Liver (tissue), 9 donors: ENCODE data around the gene PROKR1. TPM values are rescaled to one million over a fixed set of nuclear protein-coding genes. Genes with fewer than 3 reads are reported as not detected.

ENCODE experiments used
- DNase-seq: peaks from one replicate; pipeline ENCODE4 v3.0.0-alpha.2; 2017; ENCODE audit warnings: low spot score
- H3K27ac ChIP-seq, 2 donors: one replicate each; pipeline ENCODE4 v1.7.0; 2013; ENCODE audit warnings: inconsistent platforms in 2 of 2, low read length in 2 of 2, control low read depth in 1 of 2, low read depth in 1 of 2, mild to moderate bottlenecking in 1 of 2
- H3K27me3 ChIP-seq, 4 donors: one replicate each; pipeline versions ENCODE4 v1.6.1 to v1.7.0; 2013; ENCODE audit warnings: low read length in 3 of 4, inconsistent platforms in 1 of 4, mild to moderate bottlenecking in 1 of 4, moderate library complexity in 1 of 4; ENCODE audit not compliant: control insufficient read depth in 4 of 4, insufficient read depth in 4 of 4
- H3K36me3 ChIP-seq, 4 donors: one replicate each; pipeline versions ENCODE4 v1.6.1 to v1.7.0; 2013; ENCODE audit warnings: low read length in 3 of 4, mild to moderate bottlenecking in 3 of 4, low read depth in 1 of 4, moderate library complexity in 1 of 4; ENCODE audit not compliant: control insufficient read depth in 4 of 4, insufficient read depth in 3 of 4
- H3K4me1 ChIP-seq, 4 donors: one replicate each; pipeline versions ENCODE4 v1.6.1 to v1.7.0; 2013; ENCODE audit warnings: low read length in 3 of 4, mild to moderate bottlenecking in 3 of 4, moderate library complexity in 1 of 4; ENCODE audit not compliant: control insufficient read depth in 4 of 4, insufficient read depth in 4 of 4
- H3K4me3 ChIP-seq, 3 donors: one replicate each; pipeline versions ENCODE4 v1.6.1 to v1.7.0; 2013; ENCODE audit warnings: low read length in 3 of 3, control low read depth in 1 of 3, low read depth in 1 of 3, mild to moderate bottlenecking in 1 of 3
- H3K9ac ChIP-seq, 2 donors: one replicate each; pipeline ENCODE4 v1.7.0; 2013; ENCODE audit warnings: low read length in 2 of 2, mild to moderate bottlenecking in 2 of 2, moderate library complexity in 2 of 2, control low read depth in 1 of 2, low read depth in 1 of 2
- H3K9me3 ChIP-seq, 4 donors: one replicate each; pipeline versions ENCODE4 v1.6.1 to v1.7.0; 2013; ENCODE audit warnings: low read length in 3 of 4; ENCODE audit not compliant: control insufficient read depth in 4 of 4
- CTCF ChIP-seq: fragments of 150-350 bp; IDR thresholded peaks from 2 replicates; pipeline ENCODE4 v1.5.1; 2017; ENCODE audit warnings: improper control_type of control experiment, low read depth, low read length; ENCODE audit not compliant: missing input control
- EGR1 ChIP-seq, 2 donors: IDR thresholded peaks; 2 replicates each; pipeline ENCODE4 v1.6.1; 2016 to 2018; ENCODE audit warnings: antibody characterized with exemption in 2 of 2, low read depth in 2 of 2
- FOXA1 ChIP-seq: IDR thresholded peaks from 2 replicates; pipeline ENCODE4 v1.6.1; 2016; ENCODE audit warnings: antibody characterized with exemption
- FOXA2 ChIP-seq: IDR thresholded peaks from 2 replicates; pipeline ENCODE4 v1.6.1; 2016; ENCODE audit warnings: antibody characterized with exemption
- GABPA ChIP-seq, 2 donors: IDR thresholded peaks in 1 of 2; conservative IDR thresholded peaks in 1 of 2; 2 replicates each; pipeline ENCODE4 v1.6.1; 2016; ENCODE audit warnings: antibody characterized with exemption in 2 of 2, mild to moderate bottlenecking in 1 of 2, moderate library complexity in 1 of 2
- HNF4A ChIP-seq, 2 donors: conservative IDR thresholded peaks; 2 replicates each; pipeline ENCODE4 v1.6.1; 2016; ENCODE audit warnings: antibody characterized with exemption in 2 of 2, mild to moderate bottlenecking in 2 of 2
- HNF4G ChIP-seq: IDR thresholded peaks from 2 replicates; pipeline ENCODE4 v1.6.1; 2016; ENCODE audit warnings: antibody characterized with exemption
- JUND ChIP-seq, 2 donors: IDR thresholded peaks; 2 replicates each; pipeline ENCODE4 v1.6.1; 2016; ENCODE audit warnings: antibody characterized with exemption in 2 of 2
- MAX ChIP-seq: IDR thresholded peaks from 2 replicates; pipeline ENCODE4 v1.6.1; 2016; ENCODE audit warnings: antibody characterized with exemption
- NR2F2 ChIP-seq: IDR thresholded peaks from 2 replicates; pipeline ENCODE4 v1.6.1; 2016; ENCODE audit warnings: antibody characterized with exemption
- RAD21 ChIP-seq, 2 donors: IDR thresholded peaks; 2 replicates each; pipeline ENCODE4 v1.6.1; 2016; ENCODE audit warnings: antibody characterized with exemption in 2 of 2, mild to moderate bottlenecking in 2 of 2
- REST ChIP-seq: IDR thresholded peaks from 2 replicates; pipeline ENCODE4 v1.6.1; 2016; ENCODE audit warnings: antibody characterized with exemption, mild to moderate bottlenecking
- RXRA ChIP-seq, 2 donors: IDR thresholded peaks; 2 replicates each; pipeline ENCODE4 v1.6.1; 2017 to 2018; ENCODE audit warnings: antibody characterized with exemption in 2 of 2, mild to moderate bottlenecking in 1 of 2
- SP1 ChIP-seq: IDR thresholded peaks from 2 replicates; pipeline ENCODE4 v1.6.1; 2018; ENCODE audit warnings: antibody characterized with exemption, mild to moderate bottlenecking
- TAF1 ChIP-seq: conservative IDR thresholded peaks from 2 replicates; pipeline ENCODE4 v1.6.1; 2016; ENCODE audit warnings: antibody characterized with exemption, mild to moderate bottlenecking
- YY1 ChIP-seq: IDR thresholded peaks from 2 replicates; pipeline ENCODE4 v1.6.1; 2016; ENCODE audit warnings: antibody characterized with exemption, mild to moderate bottlenecking
- ZBTB33 ChIP-seq: IDR thresholded peaks from 2 replicates; pipeline ENCODE4 v1.6.1; 2016; ENCODE audit warnings: antibody characterized with exemption
- WGBS: extraction: QIAGEN DNeasy Blood & Tissue Kit; methylation state at CpG from one replicate; pipeline ENCODE4 v1.1.7; 2013; 5-methylcytosine and 5-hydroxymethylcytosine counted together
- polyA plus RNA-seq, 2 donors: library from polyadenylated mRNA; stranded (reverse) in 1 of 2; unstranded in 1 of 2; fragments of 200-250 nt in 1 of 2; fragments of >200 nt in 1 of 2; fragmentation: Nextera tagmentation in 1 of 2; extraction: Ambion mirVana in 1 of 2; gene quantifications; one replicate each; pipeline versions ENCODE4 v1.2.1 to v1.2.3, GENCODE V29; 2013 to 2015
- total RNA-seq, 2 donors: library from RNA; depleted of rRNA; stranded (reverse); fragments of >200 nt; gene quantifications; one replicate each; pipeline ENCODE4 v1.2.3, GENCODE V29; 2014
- donor health status: healthy.
- donor health status: healthy.
- donor health status: healthy.
- donor health status: healthy.
- donor health status: healthy.

The PROKR1 gene
- total and polyA plus RNA-seq, 4 donors, result 0.02 to 0.05 TPM; not detected in 2

GRCh38 chr2:68696554-68696953 is 53.2 kb downstream of the PROKR1 start:
- Histone ChIP-seq H3K36me3 (no peaks in the 10 kb centered on the region), H3K27me3 (no peaks in the 10 kb centered on the region), H3K9me3 (peaks cover 0 to 13% (median 2%) of the 10 kb centered on the region in 4 donors), H3K9ac (no peak overlapping the region), H3K4me1 (no peaks in the 10 kb centered on the region), H3K4me3 (no peak overlapping the region), H3K27ac (no peak overlapping the region)
- DNase-seq, result no peak
- 76% methylated on average over 2 of the region's 2 CpGs for WGBS
- TF ChIP-seq EGR1 (IDR thresholded peaks at IDR 0.05; ENCODE audit: low read depth in 2 of 2), result no peak
- no peak for TF ChIP-seq CTCF
- TF ChIP-seq ZBTB33, result no peak
- no peak for TF ChIP-seq REST
- no peak for TF ChIP-seq RXRA (IDR thresholded peaks at IDR 0.05)
- TF ChIP-seq TAF1, result no peak
- TF ChIP-seq JUND (IDR thresholded peaks at IDR 0.05), result no peak
- no peak for TF ChIP-seq HNF4G
- TF ChIP-seq NR2F2, result no peak
- no peak for TF ChIP-seq MAX
- no peak for TF ChIP-seq YY1
- TF ChIP-seq RAD21 (IDR thresholded peaks at IDR 0.05), result no peak
- TF ChIP-seq FOXA2, result no peak
- TF ChIP-seq GABPA (IDR thresholded peaks at IDR 0.05 in 1 of 2, conservative IDR thresholded peaks at IDR 0.05 in 1 of 2), result no peak

- no peak overlapping the region for H3K4me3 ChIP-seq
- no peak overlapping the region for H3K9ac ChIP-seq
- no peak overlapping the region for H3K27ac ChIP-seq
- H3K9me3 ChIP-seq, result peaks cover 0 to 13% (median 2%) of the 10 kb centered on the region in 4 donors
- no peak for DNase-seq
- H3K27me3 ChIP-seq, result no peaks in the 10 kb centered on the region
- H3K36me3 ChIP-seq, result no peaks in the 10 kb centered on the region
- no peaks in the 10 kb centered on the region for H3K4me1 ChIP-seq
- 73% methylated on average over 4 of the region's 4 CpGs for WGBS
- TF ChIP-seq GABPA (IDR thresholded peaks at IDR 0.05 in 1 of 2, conservative IDR thresholded peaks at IDR 0.05 in 1 of 2), result no peak
- TF ChIP-seq REST, result no peak
- no peak for TF ChIP-seq EGR1 (IDR thresholded peaks at IDR 0.05; ENCODE audit: low read depth in 2 of 2)
- TF ChIP-seq SP1, result no peak
- TF ChIP-seq FOXA1, result no peak
- no peak for TF ChIP-seq HNF4A (conservative IDR thresholded peaks at IDR 0.05)
- no peak for TF ChIP-seq JUND (IDR thresholded peaks at IDR 0.05)
- TF ChIP-seq HNF4G, result no peak
- no peak for TF ChIP-seq ZBTB33
- no peak for TF ChIP-seq FOXA2
- no peak for TF ChIP-seq RAD21 (IDR thresholded peaks at IDR 0.05)
These were observed 55.4 kb downstream of the PROKR1 start for GRCh38 chr2:68698567-68699377.
